Ishikawa (cell line): ENCODE measurements around the gene SCN9A.

Experiments
- CEBPB ChIP-seq: IDR thresholded peaks from 2 replicates; pipeline ENCODE4 v1.6.1; 2012
- CREB1 ChIP-seq: IDR thresholded peaks from 2 replicates; pipeline ENCODE4 v1.6.1; 2012; ENCODE audit warnings: low read depth
- EGR1 ChIP-seq: IDR thresholded peaks from 2 replicates; pipeline ENCODE4 v1.6.1; 2012
- EP300 ChIP-seq: IDR thresholded peaks from 2 replicates; pipeline ENCODE4 v1.6.1; 2012; ENCODE audit warnings: borderline replicate concordance
- FOXM1 ChIP-seq: IDR thresholded peaks from 2 replicates; pipeline ENCODE4 v1.6.1; 2012; ENCODE audit warnings: low read depth, borderline replicate concordance
- MAX ChIP-seq: IDR thresholded peaks from 2 replicates; pipeline ENCODE4 v1.6.1; 2012
- NFIC ChIP-seq: IDR thresholded peaks from 2 replicates; pipeline ENCODE4 v1.6.1; 2012
- RAD21 ChIP-seq: IDR thresholded peaks from 2 replicates; pipeline ENCODE4 v1.6.1; 2012; ENCODE audit warnings: low read depth
- REST ChIP-seq: IDR thresholded peaks from 2 replicates; pipeline ENCODE4 v1.6.1; 2012; ENCODE audit warnings: low read depth, mild to moderate bottlenecking
- TAF1 ChIP-seq: IDR thresholded peaks from 2 replicates; pipeline ENCODE4 v1.6.1; 2012; ENCODE audit warnings: low read depth, mild to moderate bottlenecking
- TCF12 ChIP-seq: IDR thresholded peaks from 2 replicates; pipeline ENCODE4 v1.6.1; 2012; ENCODE audit warnings: low read depth
- TEAD4 ChIP-seq: IDR thresholded peaks from 2 replicates; pipeline ENCODE4 v1.6.1; 2012
- YY1 ChIP-seq: IDR thresholded peaks from 2 replicates; pipeline ENCODE4 v1.6.1; 2012; ENCODE audit warnings: low read depth
- ZBTB7A ChIP-seq: IDR thresholded peaks from 2 replicates; pipeline ENCODE4 v1.6.1; 2012; ENCODE audit warnings: low read depth

- TF ChIP-seq TAF1 (no peak), TCF12 (no peak), MAX (no peak), CREB1 (no peak), REST (no peak), RAD21 (no peak), EP300 (no peak), YY1 (no peak), NFIC (no peak), ZBTB7A (no peak), EGR1 (no peak), CEBPB (no peak), FOXM1 (no peak), TEAD4 (no peak)
These were observed 36.9 kb downstream of the SCN9A start for GRCh38 chr2:166338831-166339339.
